Subcutaneous adipose tissue (tissue), 4 donors: ENCODE data around the gene PKP1. TPM values are rescaled to one million over a fixed set of nuclear protein-coding genes. Genes with fewer than 3 reads are reported as not detected.

Source experiments
- CTCF ChIP-seq: fragments of 450-650 bp; IDR thresholded peaks from one replicate; pipeline ENCODE4 v1.5.1; 2016; ENCODE audit warnings: low read depth, mild to moderate bottlenecking, control low read depth, antibody characterized with exemption, moderate library complexity
- total RNA-seq, 4 donors: library from RNA; depleted of rRNA; stranded (reverse); fragments of >200 nt; gene quantifications; one replicate each; pipeline ENCODE4 v1.1.0, GENCODE V29; 2016

Gene PKP1
- total RNA-seq, 4 donors from 2014 or later = 0.51 to 13.6 (median 6.2) TPM

- no peak for TF ChIP-seq CTCF
These were observed 47.2 kb downstream of the PKP1 start for GRCh38 chr1:201330541-201330940.

GRCh38 chr1:201331166-201331565 is 47.9 kb downstream of the PKP1 start:
- no peak for TF ChIP-seq CTCF

- TF ChIP-seq CTCF = no peak
These were observed 48.7 kb downstream of the PKP1 start for GRCh38 chr1:201332021-201332420.

- no peak for TF ChIP-seq CTCF
These were observed 49.5 kb downstream of the PKP1 start for GRCh38 chr1:201332616-201333335.

GRCh38 chr1:201334325-201335173 is 51.2 kb downstream of the PKP1 start:
- no peak for TF ChIP-seq CTCF

GRCh38 chr1:201335174-201335870 is 52.0 kb downstream of the PKP1 start:
- TF ChIP-seq CTCF = no peak

- TF ChIP-seq CTCF = no peak
These were observed 52.6 kb downstream of the PKP1 start for GRCh38 chr1:201335901-201336300.
